Testis (tissue), 2 donors: ENCODE data around the gene DVL2.

Source experiments
- POLR2A ChIP-seq: fragments of 450-650 bp; IDR thresholded peaks from one replicate; pipeline ENCODE4 v1.6.1; 2017; ENCODE audit warnings: antibody characterized with exemption, mild to moderate bottlenecking, moderate library complexity
- TF ChIP-seq, protein P1 (sequence below), 3 experiments: fragments of 450-650 bp in 2 of 3; fragments of 200-600 bp in 1 of 3; sonication (generic) in 1 of 3; IDR thresholded peaks; one replicate each; pipeline ENCODE4 v1.5.1; 2016 to 2019; ENCODE audit warnings: antibody characterized with exemption in 3 of 3, mild to moderate bottlenecking in 2 of 3, moderate library complexity in 1 of 3

DNA sequence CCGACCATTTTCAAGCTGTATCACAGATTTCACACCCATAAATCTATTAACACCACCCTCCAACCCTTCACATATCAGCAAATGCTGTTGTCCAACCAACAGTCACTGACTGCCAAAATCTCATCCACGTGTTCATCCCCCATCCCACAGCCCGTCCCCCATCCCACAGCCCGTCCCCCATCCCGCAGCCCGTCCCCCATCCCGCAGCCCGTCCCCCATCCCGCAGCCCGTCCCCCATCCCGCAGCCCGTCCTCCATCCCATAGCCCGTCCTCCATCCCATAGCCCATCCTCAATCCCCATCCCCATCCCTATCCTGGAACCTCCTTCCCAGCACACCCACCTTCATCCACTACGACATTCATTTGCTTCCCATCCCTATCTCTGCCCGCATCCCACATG lies 28.8 kb downstream of the DVL2 start:
- TF ChIP-seq, protein P1, sequence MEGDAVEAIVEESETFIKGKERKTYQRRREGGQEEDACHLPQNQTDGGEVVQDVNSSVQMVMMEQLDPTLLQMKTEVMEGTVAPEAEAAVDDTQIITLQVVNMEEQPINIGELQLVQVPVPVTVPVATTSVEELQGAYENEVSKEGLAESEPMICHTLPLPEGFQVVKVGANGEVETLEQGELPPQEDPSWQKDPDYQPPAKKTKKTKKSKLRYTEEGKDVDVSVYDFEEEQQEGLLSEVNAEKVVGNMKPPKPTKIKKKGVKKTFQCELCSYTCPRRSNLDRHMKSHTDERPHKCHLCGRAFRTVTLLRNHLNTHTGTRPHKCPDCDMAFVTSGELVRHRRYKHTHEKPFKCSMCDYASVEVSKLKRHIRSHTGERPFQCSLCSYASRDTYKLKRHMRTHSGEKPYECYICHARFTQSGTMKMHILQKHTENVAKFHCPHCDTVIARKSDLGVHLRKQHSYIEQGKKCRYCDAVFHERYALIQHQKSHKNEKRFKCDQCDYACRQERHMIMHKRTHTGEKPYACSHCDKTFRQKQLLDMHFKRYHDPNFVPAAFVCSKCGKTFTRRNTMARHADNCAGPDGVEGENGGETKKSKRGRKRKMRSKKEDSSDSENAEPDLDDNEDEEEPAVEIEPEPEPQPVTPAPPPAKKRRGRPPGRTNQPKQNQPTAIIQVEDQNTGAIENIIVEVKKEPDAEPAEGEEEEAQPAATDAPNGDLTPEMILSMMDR (IDR thresholded peaks at IDR 0.05), result no peak
- no peak for TF ChIP-seq POLR2A
